Fibroblast of lung (primary cell): ENCODE measurements around the gene OR2S2. TPM values are rescaled to one million over a fixed set of nuclear protein-coding genes. Genes with fewer than 3 reads are reported as not detected.

Experiments
- DNase-seq, 2 donors: peaks; one replicate each; pipeline versions ENCODE4 v3.0.0 to v3.0.0-alpha.2; 2010; ENCODE audit warnings: low read depth in 2 of 2
- H2AFZ ChIP-seq: 2 replicates; pipeline ENCODE4 v1.5.1; 2012; ENCODE audit warnings: low read length, control low read depth, inconsistent platforms
- H3K27ac ChIP-seq: 2 replicates; pipeline ENCODE4 v1.5.1; 2011; ENCODE audit warnings: low read length, control low read depth; ENCODE audit not compliant: insufficient read depth
- H3K27me3 ChIP-seq: 2 replicates; pipeline ENCODE4 v1.5.1; 2011; ENCODE audit warnings: mild to moderate bottlenecking, low read length; ENCODE audit not compliant: control insufficient read depth, insufficient read depth
- H3K36me3 ChIP-seq: 2 replicates; pipeline ENCODE4 v1.5.1; 2011; ENCODE audit warnings: low read length; ENCODE audit not compliant: control insufficient read depth, insufficient read depth
- H3K4me1 ChIP-seq: 2 replicates; pipeline ENCODE4 v1.5.1; 2011; ENCODE audit warnings: low read length; ENCODE audit not compliant: control insufficient read depth, insufficient read depth; ENCODE audit errors: extremely low read depth
- H3K4me2 ChIP-seq: 2 replicates; pipeline ENCODE4 v1.5.1; 2011; ENCODE audit warnings: low read length, control low read depth; ENCODE audit not compliant: insufficient read depth; ENCODE audit errors: extremely low read depth
- H3K4me3 ChIP-seq, 4 experiments: fragments of 200-600 bp in 1 of 4; sonication (generic) in 1 of 4; replicated peaks in 1 of 4; 2 replicates each; pipeline ENCODE4 v1.5.1; 2011 to 2016; ENCODE audit warnings: low read length in 4 of 4, low read depth in 3 of 4, mild to moderate bottlenecking in 3 of 4, control low read depth in 2 of 4, inconsistent platforms in 1 of 4, mixed read lengths in 1 of 4; ENCODE audit not compliant: insufficient read depth in 1 of 4; ENCODE audit errors: control extremely low read depth in 1 of 4
- H3K79me2 ChIP-seq: 2 replicates; pipeline ENCODE4 v1.5.1; 2012; ENCODE audit warnings: mild to moderate bottlenecking, low read length, inconsistent platforms; ENCODE audit not compliant: control insufficient read depth, insufficient read depth
- H3K9ac ChIP-seq: 2 replicates; pipeline ENCODE4 v1.5.1; 2011; ENCODE audit warnings: mild to moderate bottlenecking, low read length, control low read depth; ENCODE audit not compliant: insufficient read depth
- H3K9me3 ChIP-seq: 2 replicates; pipeline ENCODE4 v1.5.1; 2012; ENCODE audit warnings: low read depth, low read length; ENCODE audit not compliant: control insufficient read depth, insufficient read depth
- H4K20me1 ChIP-seq: 2 replicates; pipeline ENCODE4 v1.5.1; 2011; ENCODE audit warnings: low read length; ENCODE audit not compliant: control insufficient read depth, insufficient read depth; ENCODE audit errors: extremely low read depth
- CTCF ChIP-seq, 2 donors: IDR thresholded peaks in 1 of 2; conservative IDR thresholded peaks in 1 of 2; 1 replicate in 1 of 2; 2 replicates in 1 of 2; pipeline ENCODE4 v1.5.1; 2011 to 2012; ENCODE audit warnings: low read length in 2 of 2, control low read depth in 1 of 2, inconsistent platforms in 1 of 2, low read depth in 1 of 2, mild to moderate bottlenecking in 1 of 2
- EZH2 ChIP-seq: IDR thresholded peaks from 2 replicates; pipeline ENCODE4 v1.5.1; 2012; ENCODE audit warnings: low read length, control low read depth, mild to moderate bottlenecking; ENCODE audit errors: missing control alignments
- polyA minus RNA-seq: library from RNA; depleted of rRNA, polyadenylated mRNA; stranded (reverse); fragments of >200 nt; gene quantifications from 2 replicates; pipeline ENCODE4 v1.2.3, GENCODE V29; 2011; ENCODE audit warnings: low replicate concordance
- polyA plus RNA-seq, 2 donors: library from polyadenylated mRNA; depleted of rRNA in 1 of 2; stranded (reverse) in 1 of 2; unstranded in 1 of 2; fragments of >200 nt; gene quantifications; 2 replicates each; pipeline ENCODE4 v1.2.1, GENCODE V29; 2011 to 2012; ENCODE audit warnings: missing spikeins in 1 of 2
- total RNA-seq: library from RNA; depleted of rRNA; stranded (reverse); fragments of >200 nt; gene quantifications from 2 replicates; pipeline ENCODE4 v1.2.1, GENCODE V29; 2014

The OR2S2 gene
- total RNA-seq (0.17 TPM in 1 of 2 replicates, not detected in the other), polyA plus RNA-seq (0.17 and 0.18 TPM in 2 replicates), polyA minus RNA-seq (not detected in 2 replicates)
- not detected in 2 replicates for polyA plus RNA-seq (2012)

- Histone ChIP-seq H3K36me3 (no peaks in the 10 kb centered on the region), H3K27ac (no peak within 1 kb of the TSS), H3K4me1 (no peaks in the 10 kb centered on the region), H2AFZ (no peak within 1 kb of the TSS), H3K9ac (no peak within 1 kb of the TSS), H3K27me3 (no peaks in the 10 kb centered on the region), H3K4me3 (no peak within 1 kb of the TSS), H4K20me1 (no peaks in the 10 kb centered on the region), H3K4me2 (no peak within 1 kb of the TSS), H3K79me2 (no peaks in the 10 kb centered on the region), H3K9me3 (no peaks in the 10 kb centered on the region)
- no peak for TF ChIP-seq EZH2
- TF ChIP-seq CTCF (conservative IDR thresholded peaks at IDR 0.05 in 1 of 2, IDR thresholded peaks at IDR 0.05 in 1 of 2; ENCODE audit: low read depth in 1 of 2, low read length in 2 of 2) = no peak
- no peak for DNase-seq
Observed at GRCh38 chr9:35958104-35958837, at the start of gene OR2S2. Gene OR2S2 (minus strand): TSS chr9:35958154. CDS start chr9:35958098, 56 bp downstream.

- TF ChIP-seq EZH2 (no peak), CTCF (conservative IDR thresholded peaks at IDR 0.05 in 1 of 2, IDR thresholded peaks at IDR 0.05 in 1 of 2; ENCODE audit: low read depth in 1 of 2, low read length in 2 of 2) (no peak)
- Histone ChIP-seq H3K79me2 (no peaks in the 10 kb centered on the region), H3K9me3 (no peaks in the 10 kb centered on the region), H3K9ac (no peak overlapping the region), H3K27me3 (peaks cover 13% of the 10 kb centered on the region), H3K27ac (no peak overlapping the region), H3K4me3 (no peak overlapping the region), H3K4me2 (no peak overlapping the region), H2AFZ (no peak overlapping the region), H4K20me1 (no peaks in the 10 kb centered on the region), H3K4me1 (no peaks in the 10 kb centered on the region), H3K36me3 (no peaks in the 10 kb centered on the region)
- DNase-seq = no peak
Observed at GRCh38 chr9:36007316-36007708, 49.4 kb upstream of the OR2S2 start.

- Histone ChIP-seq H3K4me1 (no peaks in the 10 kb centered on the region), H3K9ac (no peak overlapping the region), H3K27ac (no peak overlapping the region), H2AFZ (no peak overlapping the region), H3K9me3 (no peaks in the 10 kb centered on the region), H3K27me3 (peaks cover 13% of the 10 kb centered on the region), H4K20me1 (no peaks in the 10 kb centered on the region), H3K4me2 (no peak overlapping the region), H3K36me3 (no peaks in the 10 kb centered on the region), H3K4me3 (no peak overlapping the region), H3K79me2 (no peaks in the 10 kb centered on the region)
- DNase-seq = no peak
- TF ChIP-seq CTCF (conservative IDR thresholded peaks at IDR 0.05 in 1 of 2, IDR thresholded peaks at IDR 0.05 in 1 of 2; ENCODE audit: low read depth in 1 of 2, low read length in 2 of 2) (no peak), EZH2 (no peak)
Observed at GRCh38 chr9:36006549-36007315, 48.8 kb upstream of the OR2S2 start.
